NT2/D1 (cell line): ENCODE measurements around the gene CREB3L1.

Experiments used
- DNase-seq: peaks from one replicate; pipeline ENCODE4 v3.0.0-alpha.2; 2011; ENCODE audit warnings: low read depth, low spot score
- H3K27me3 ChIP-seq: 2 replicates; pipeline ENCODE4 v1.6.0; 2011; ENCODE audit warnings: mild to moderate bottlenecking; ENCODE audit not compliant: insufficient read length, insufficient read depth
- H3K36me3 ChIP-seq: 2 replicates; pipeline ENCODE4 v1.6.1; 2011; ENCODE audit warnings: mild to moderate bottlenecking, low read length, mixed read lengths; ENCODE audit not compliant: insufficient read depth, insufficient read length
- H3K4me1 ChIP-seq: 2 replicates; pipeline ENCODE4 v1.5.1; 2011; ENCODE audit not compliant: insufficient read depth, insufficient read length
- H3K4me3 ChIP-seq: 2 replicates; pipeline ENCODE4 v1.5.1; 2011; ENCODE audit warnings: low read depth; ENCODE audit not compliant: insufficient read length
- H3K9ac ChIP-seq: 2 replicates; pipeline ENCODE4 v1.6.0; 2011; ENCODE audit warnings: low read depth; ENCODE audit not compliant: insufficient read length
- H3K9me3 ChIP-seq: 2 replicates; pipeline ENCODE4 v1.5.1; 2011; ENCODE audit warnings: mild to moderate bottlenecking, low read length; ENCODE audit not compliant: insufficient read depth
- SUZ12 ChIP-seq: IDR thresholded peaks from 2 replicates; pipeline ENCODE4 v1.6.1; 2011; ENCODE audit not compliant: insufficient read length, insufficient read depth; ENCODE audit errors: extremely low read depth
- YY1 ChIP-seq: IDR thresholded peaks from 2 replicates; pipeline ENCODE4 v1.6.1; 2011; ENCODE audit not compliant: insufficient read length, insufficient read depth
- ZNF274 ChIP-seq: IDR thresholded peaks from 2 replicates; pipeline ENCODE4 v1.6.1; 2011; ENCODE audit warnings: mild to moderate bottlenecking, low read depth, low read length

CREB3L1 gene

GRCh38 chr11:46307369-46307768 lies 29.9 kb downstream of the CREB3L1 start:
- Histone ChIP-seq H3K36me3 (peaks cover 83% of the 10 kb centered on the region), H3K27me3 (no peaks in the 10 kb centered on the region), H3K9me3 (no peaks in the 10 kb centered on the region), H3K4me3 (no peak overlapping the region), H3K9ac (peak overlapping the region; percentile 21), H3K4me1 (peaks cover 26% of the 10 kb centered on the region)
- no peak for TF ChIP-seq YY1
- no peak for DNase-seq

GRCh38 chr11:46307785-46308341 lies 30.4 kb downstream of the CREB3L1 start:
- Histone ChIP-seq H3K4me3 (no peak overlapping the region), H3K27me3 (no peaks in the 10 kb centered on the region)

GRCh38 chr11:46308631-46309419 lies 31.4 kb downstream of the CREB3L1 start:
- Histone ChIP-seq H3K27me3 (no peaks in the 10 kb centered on the region), H3K36me3 (peaks cover 83% of the 10 kb centered on the region), H3K4me3 (no peak overlapping the region), H3K9ac (no peak overlapping the region), H3K9me3 (no peaks in the 10 kb centered on the region), H3K4me1 (peaks cover 26% of the 10 kb centered on the region)
- peak; percentile 89 for DNase-seq
- TF ChIP-seq YY1, result no peak
- TF ChIP-seq SUZ12, result no peak
- TF ChIP-seq ZNF274, result no peak

More at GRCh38 chr11:46307785-46308341, 30.4 kb downstream of the CREB3L1 start:
- DNase-seq, result no peak
- TF ChIP-seq SUZ12, result no peak
- no peak for TF ChIP-seq YY1
- TF ChIP-seq ZNF274, result no peak
- Histone ChIP-seq H3K36me3 (peaks cover 83% of the 10 kb centered on the region), H3K9ac (peak overlapping the region; percentile 21), H3K9me3 (no peaks in the 10 kb centered on the region), H3K4me1 (peaks cover 26% of the 10 kb centered on the region)

- no peaks in the 10 kb centered on the region for H3K9me3 ChIP-seq
- no peak overlapping the region for H3K4me3 ChIP-seq
- TF ChIP-seq ZNF274, result no peak
- no peak for TF ChIP-seq SUZ12
- no peak for TF ChIP-seq YY1
- no peak for DNase-seq
- H3K9ac ChIP-seq, result no peak overlapping the region
- peaks cover 84% of the 10 kb centered on the region for H3K36me3 ChIP-seq
- H3K4me1 ChIP-seq, result peaks cover 26% of the 10 kb centered on the region
- no peaks in the 10 kb centered on the region for H3K27me3 ChIP-seq
These were observed 32.4 kb downstream of the CREB3L1 start for GRCh38 chr11:46309814-46310259.

- Histone ChIP-seq H3K9me3 (no peaks in the 10 kb centered on the region), H3K27me3 (no peaks in the 10 kb centered on the region), H3K9ac (no peak overlapping the region), H3K36me3 (peaks cover 98% of the 10 kb centered on the region), H3K4me3 (no peak overlapping the region), H3K4me1 (peaks cover 4% of the 10 kb centered on the region)
- TF ChIP-seq YY1 (no peak), ZNF274 (no peak), SUZ12 (no peak)
- DNase-seq, result peak; percentile 92
These were observed 37.7 kb downstream of the CREB3L1 start for GRCh38 chr11:46315033-46315738.

GRCh38 chr11:46315783-46316563 lies 38.5 kb downstream of the CREB3L1 start:
- TF ChIP-seq ZNF274 (no peak), YY1 (no peak), SUZ12 (no peak)
- Histone ChIP-seq H3K4me3 (no peak overlapping the region), H3K36me3 (peaks cover 98% of the 10 kb centered on the region), H3K27me3 (no peaks in the 10 kb centered on the region), H3K4me1 (peaks cover under 1% of the 10 kb centered on the region), H3K9ac (no peak overlapping the region), H3K9me3 (no peaks in the 10 kb centered on the region)
- no peak for DNase-seq

GRCh38 chr11:46319074-46319453 lies 41.6 kb downstream of the CREB3L1 start:
- peaks cover 82% of the 10 kb centered on the region for H3K36me3 ChIP-seq

More at GRCh38 chr11:46319074-46319453, 41.6 kb downstream of the CREB3L1 start:
- no peaks in the 10 kb centered on the region for H3K9me3 ChIP-seq
- H3K4me1 ChIP-seq, result no peaks in the 10 kb centered on the region
- H3K4me3 ChIP-seq, result no peak overlapping the region
- no peaks in the 10 kb centered on the region for H3K27me3 ChIP-seq
- no peak for DNase-seq
- H3K9ac ChIP-seq, result no peak overlapping the region
- TF ChIP-seq SUZ12 (no peak), ZNF274 (no peak), YY1 (no peak)
